Stimulated activated CD8-positive, alpha-beta memory T cell treated with anti-CD3 and anti-CD28 coated beads, Interleukin-7, amount 100 ng/mL, for 4 hours (primary cell): Measurements from ENCODE around the gene CYTH1.

ENCODE experiments used
- DNase-seq, 2 donors: peaks; one replicate each; pipeline ENCODE4 v3.0.0-alpha.2; 2020; ENCODE audit warnings: low read depth in 2 of 2

The CYTH1 gene

GRCh38 chr17:78650093-78650715, 131.9 kb downstream of the CYTH1 start:
- no peak for DNase-seq

- DNase-seq, result no peak
These were observed 133.8 kb downstream of the CYTH1 start for GRCh38 chr17:78648293-78648692.

- no peak for DNase-seq
These were observed 135.0 kb downstream of the CYTH1 start for GRCh38 chr17:78647032-78647431.

GRCh38 chr17:78645421-78646295, 136.4 kb downstream of the CYTH1 start:
- peak; percentile 37 to 52 for DNase-seq

GRCh38 chr17:78644931-78645351, 137.1 kb downstream of the CYTH1 start:
- no peak for DNase-seq

GRCh38 chr17:78644224-78644623, 137.8 kb downstream of the CYTH1 start:
- no peak for DNase-seq

- no peak for DNase-seq
These were observed 138.7 kb downstream of the CYTH1 start for GRCh38 chr17:78643326-78643725.

- DNase-seq, result no peak
These were observed 139.4 kb downstream of the CYTH1 start for GRCh38 chr17:78642707-78643106.

GRCh38 chr17:78641666-78642065, 140.4 kb downstream of the CYTH1 start:
- DNase-seq, result no peak

GRCh38 chr17:78641243-78641642, 140.8 kb downstream of the CYTH1 start:
- no peak for DNase-seq

GRCh38 chr17:78640700-78641099, 141.4 kb downstream of the CYTH1 start:
- no peak for DNase-seq

- DNase-seq, result no peak
These were observed 144.2 kb downstream of the CYTH1 start for GRCh38 chr17:78637643-78638420.

GRCh38 chr17:78637146-78637545, 144.9 kb downstream of the CYTH1 start:
- no peak for DNase-seq

- DNase-seq, result no peak
These were observed 147.9 kb downstream of the CYTH1 start for GRCh38 chr17:78634154-78634553.

- no peak for DNase-seq
These were observed 152.6 kb downstream of the CYTH1 start for GRCh38 chr17:78629436-78629995.

GRCh38 chr17:78628547-78629435, 153.3 kb downstream of the CYTH1 start:
- no peak for DNase-seq

GRCh38 chr17:78624324-78625151, 157.5 kb downstream of the CYTH1 start:
- no peak for DNase-seq
